Urinary bladder (tissue), 4 donors: ENCODE results near the gene CSH2. TPM values are rescaled to one million over a fixed set of nuclear protein-coding genes. Genes with fewer than 3 reads are reported as not detected.
"Not testable (repeated sequence)": the region's sequence is repeated elsewhere in the genome, so short reads cannot be mapped to it uniquely, and the experiment has no call there.

Experiments used
- DNase-seq: peaks from one replicate; pipeline ENCODE4 v3.0.0-alpha.2; 2015; ENCODE audit errors: extremely low spot score
- H3K27ac ChIP-seq: one replicate; pipeline ENCODE4 v1.5.1; 2013; ENCODE audit warnings: low read depth, mild to moderate bottlenecking, moderate library complexity
- H3K36me3 ChIP-seq: one replicate; pipeline ENCODE4 v1.6.1; 2013; ENCODE audit warnings: mild to moderate bottlenecking, moderate library complexity; ENCODE audit not compliant: insufficient read depth
- H3K4me1 ChIP-seq: one replicate; pipeline ENCODE4 v1.6.1; 2013; ENCODE audit warnings: mild to moderate bottlenecking, moderate library complexity; ENCODE audit not compliant: insufficient read depth
- H3K4me3 ChIP-seq: one replicate; pipeline ENCODE4 v1.5.1; 2013; ENCODE audit warnings: low read depth, low read length
- WGBS: extraction: QIAGEN DNeasy Blood & Tissue Kit; methylation state at CpG from one replicate; pipeline ENCODE4 v1.1.7; 2013; 5-methylcytosine and 5-hydroxymethylcytosine counted together
- polyA plus RNA-seq: library from polyadenylated mRNA; stranded (reverse); fragments of 200-250 nt; gene quantifications from one replicate; pipeline ENCODE4 v1.2.3, GENCODE V29; 2013
- total RNA-seq: library from RNA; depleted of rRNA; stranded (reverse); fragments of >200 nt; gene quantifications from one replicate; pipeline ENCODE4 v1.2.3, GENCODE V29; 2014
- donor health status: healthy with polysubstance abuse.
- donor health status: healthy.

CSH2 gene
- total RNA-seq (not detected), polyA plus RNA-seq (not detected)

GRCh38 chr17:63873577-63873976 lies at the start of gene CSH2:
CSH2 (minus strand) TSS chr17:63873677; CDS start chr17:63873614, 63 bp downstream.
- DNase-seq, H3K27ac ChIP-seq, H3K4me3 ChIP-seq, H3K4me1 ChIP-seq, H3K36me3 ChIP-seq: not testable (repeated sequence)
- whole genome bisulfite sequencing, result 75% methylated on average over 7 of the region's 7 CpGs

GRCh38 chr17:63922402-63922801 lies 48.9 kb upstream of the CSH2 start:
- not testable (repeated sequence) for H3K27ac ChIP-seq, H3K4me3 ChIP-seq, H3K36me3 ChIP-seq, H3K4me1 ChIP-seq, DNase-seq
- WGBS, result 66% methylated on average over 9 of the region's 9 CpGs

- not testable (repeated sequence) for DNase-seq, H3K36me3 ChIP-seq, H3K4me3 ChIP-seq, H3K27ac ChIP-seq, H3K4me1 ChIP-seq
- WGBS, result 92% methylated on average over 5 of the region's 5 CpGs
These were observed 47.3 kb upstream of the CSH2 start for GRCh38 chr17:63920779-63921178.

DNA sequence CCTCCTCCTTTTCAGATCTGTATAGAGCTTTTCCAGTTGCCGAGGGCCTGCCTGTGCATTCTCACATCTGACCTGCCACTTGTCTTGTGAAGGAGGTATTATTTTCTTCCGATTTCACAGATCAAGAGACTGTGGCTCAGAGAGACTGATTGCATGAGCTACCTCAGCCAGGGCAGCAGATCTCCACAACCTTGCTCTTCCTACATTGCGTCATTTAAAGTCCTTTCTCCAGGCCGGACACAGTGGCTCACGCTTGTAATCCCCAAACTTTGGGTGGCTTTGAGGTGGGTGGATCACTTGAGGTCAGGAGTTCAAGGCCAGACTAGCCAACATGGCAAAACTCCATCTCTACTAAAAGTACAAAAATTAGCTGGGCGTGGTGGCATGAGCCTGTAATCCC lies 46.6 kb upstream of the CSH2 start:
- not testable (repeated sequence) for H3K27ac ChIP-seq, H3K4me3 ChIP-seq, DNase-seq, H3K36me3 ChIP-seq, H3K4me1 ChIP-seq
- WGBS, result 83% methylated on average over 6 of the region's 6 CpGs

DNA sequence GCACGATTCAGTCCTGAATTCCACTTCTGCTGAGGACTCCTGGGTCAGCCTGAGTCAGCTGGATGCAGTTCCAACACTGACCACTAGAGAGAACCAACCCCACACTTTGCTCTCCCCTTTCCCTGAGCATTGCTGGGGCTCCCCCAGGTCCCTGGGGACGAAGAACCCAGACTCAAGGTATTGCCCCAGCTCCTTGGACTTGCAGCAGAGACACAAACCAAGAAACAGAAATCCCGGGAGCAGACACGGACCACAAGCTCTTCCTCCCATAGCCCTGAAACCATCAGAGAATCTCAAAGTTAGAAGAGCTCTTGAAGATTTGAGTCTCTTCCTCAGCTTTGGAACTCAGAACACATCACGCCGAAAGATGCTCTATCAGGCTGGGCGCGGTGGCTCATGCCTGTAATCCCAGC lies 45.8 kb upstream of the CSH2 start:
- H3K36me3 ChIP-seq, result no peaks in the 10 kb centered on the region
- no peaks in the 10 kb centered on the region for H3K4me1 ChIP-seq
- H3K4me3 ChIP-seq, result no peak overlapping the region
- no peak for DNase-seq
- 46% methylated on average over 8 of the region's 8 CpGs for WGBS
- no peak overlapping the region for H3K27ac ChIP-seq

- not testable (repeated sequence) for DNase-seq, H3K4me1 ChIP-seq, H3K27ac ChIP-seq, H3K36me3 ChIP-seq, H3K4me3 ChIP-seq
- WGBS, result 47% methylated on average over 10 of the region's 10 CpGs
These were observed 45.4 kb upstream of the CSH2 start, which contains the start of gene GH1 for GRCh38 chr17:63918789-63919305. GH1 (minus strand) TSS chr17:63918839; CDS start chr17:63918776, 63 bp downstream.

- no peak for DNase-seq
- Histone ChIP-seq H3K4me1 (no peaks in the 10 kb centered on the region), H3K4me3 (no peak overlapping the region), H3K27ac (no peak overlapping the region), H3K36me3 (no peaks in the 10 kb centered on the region)
- WGBS, result 50% methylated on average over 10 of the region's 10 CpGs
These were observed 44.8 kb upstream of the CSH2 start for GRCh38 chr17:63918305-63918704.

- WGBS, result 78% methylated on average over 13 of the region's 13 CpGs
- Histone ChIP-seq H3K36me3 (no peaks in the 10 kb centered on the region), H3K4me1 (no peaks in the 10 kb centered on the region), H3K27ac (no peak overlapping the region), H3K4me3 (no peak overlapping the region)
- no peak for DNase-seq
These were observed 44.2 kb upstream of the CSH2 start for GRCh38 chr17:63917646-63918045.

DNA sequence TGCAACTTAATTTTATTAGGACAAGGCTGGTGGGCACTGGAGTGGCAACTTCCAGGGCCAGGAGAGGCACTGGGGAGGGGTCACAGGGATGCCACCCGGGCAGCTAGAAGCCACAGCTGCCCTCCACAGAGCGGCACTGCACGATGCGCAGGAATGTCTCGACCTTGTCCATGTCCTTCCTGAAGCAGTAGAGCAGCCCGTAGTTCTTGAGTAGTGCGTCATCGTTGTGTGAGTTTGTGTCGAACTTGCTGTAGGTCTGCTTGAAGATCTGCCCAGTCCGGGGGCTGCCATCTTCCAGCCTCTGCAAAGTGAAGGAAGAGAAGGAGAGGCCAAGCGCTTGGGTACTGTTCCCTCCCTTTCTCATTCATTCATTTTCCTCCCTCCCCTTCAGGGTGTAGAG lies 43.7 kb upstream of the CSH2 start:
- not testable (repeated sequence) for H3K27ac ChIP-seq, H3K36me3 ChIP-seq, H3K4me1 ChIP-seq, H3K4me3 ChIP-seq, DNase-seq
- WGBS, result 82% methylated on average over 11 of the region's 11 CpGs

- DNase-seq, result no peak
- H3K4me3 ChIP-seq, result no peak overlapping the region
- no peak overlapping the region for H3K27ac ChIP-seq
- 84% methylated on average over 12 of the region's 12 CpGs for WGBS
- no peaks in the 10 kb centered on the region for H3K4me1 ChIP-seq
- H3K36me3 ChIP-seq, result no peaks in the 10 kb centered on the region
These were observed 43.2 kb upstream of the CSH2 start for GRCh38 chr17:63916566-63917185.

- H3K4me3 ChIP-seq, H3K27ac ChIP-seq, H3K4me1 ChIP-seq, H3K36me3 ChIP-seq, DNase-seq: not testable (repeated sequence)
- WGBS, result 72% methylated on average over 10 of the region's 10 CpGs
These were observed 42.3 kb upstream of the CSH2 start for GRCh38 chr17:63915753-63916152.

- DNase-seq, result no peak
- 94% methylated on average over 7 of the region's 7 CpGs for WGBS
- no peak overlapping the region for H3K4me3 ChIP-seq
- H3K36me3 ChIP-seq, result no peaks in the 10 kb centered on the region
- no peaks in the 10 kb centered on the region for H3K4me1 ChIP-seq
- H3K27ac ChIP-seq, result no peak overlapping the region
These were observed 41.0 kb upstream of the CSH2 start for GRCh38 chr17:63914471-63914870.

GRCh38 chr17:63911657-63912100 lies 38.2 kb upstream of the CSH2 start:
- WGBS, result 38% methylated on average over 8 of the region's 8 CpGs
- H3K4me1 ChIP-seq, result no peaks in the 10 kb centered on the region
- DNase-seq, result no peak
- H3K36me3 ChIP-seq, result no peaks in the 10 kb centered on the region
- H3K4me3 ChIP-seq, result no peak overlapping the region
- H3K27ac ChIP-seq, result no peak overlapping the region

DNA sequence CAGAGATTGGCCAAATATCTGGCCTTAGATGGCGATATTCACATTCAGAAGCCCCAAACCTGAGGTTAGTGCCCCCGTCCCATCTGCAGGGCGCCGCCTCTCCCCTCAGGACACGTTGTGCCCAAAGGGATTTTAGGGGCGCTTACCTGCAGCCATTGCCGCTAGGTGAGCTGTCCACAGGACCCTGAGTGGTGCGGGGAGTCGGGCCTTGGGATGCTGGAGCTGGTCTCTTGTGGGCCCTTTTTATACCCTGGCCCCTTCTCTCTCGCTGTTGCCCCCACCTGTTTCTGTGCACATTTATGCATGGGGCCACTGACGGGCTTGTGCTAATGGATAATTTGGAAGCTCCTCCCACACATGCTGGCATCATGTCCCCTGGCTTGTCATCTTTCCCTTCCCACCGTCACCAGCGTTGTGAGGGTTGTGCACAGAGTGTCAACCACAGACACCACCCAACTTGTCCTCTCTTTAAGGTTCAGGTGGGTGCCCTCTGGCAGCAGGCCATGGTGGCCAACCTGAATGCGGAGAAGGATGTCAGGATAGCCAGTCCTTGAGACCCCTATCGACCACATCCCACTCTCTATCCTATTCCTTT lies 37.7 kb upstream of the CSH2 start, which contains the start of gene CSHL1:
TSS of gene CSHL1 (minus strand) at position 218 of the 595 bp plus-strand sequence. CDS start at position 156, 62 bp downstream.
- Histone ChIP-seq H3K27ac (no peak within 1 kb of the TSS), H3K36me3 (no peaks in the 10 kb centered on the region), H3K4me3 (no peak within 1 kb of the TSS), H3K4me1 (no peaks in the 10 kb centered on the region)
- WGBS, result 69% methylated on average over 15 of the region's 15 CpGs
- no peak for DNase-seq
